CD14-positive monocyte (primary cell): ENCODE data around the gene ZNF616. TPM values are rescaled to one million over a fixed set of nuclear protein-coding genes. Genes with fewer than 3 reads are reported as not detected.
A peak's percentile ranks its signal among the peaks of the same experiment; 100 is the strongest.

Experiments used
- DNase-seq, 3 donors: peaks; one replicate each; pipeline ENCODE4 v3.0.0-alpha.2; 2011 to 2022
- H2AFZ ChIP-seq: 2 replicates; pipeline ENCODE4 v1.6.0; 2012; ENCODE audit warnings: mild to moderate bottlenecking, low read depth, low read length, inconsistent platforms; ENCODE audit not compliant: insufficient read depth, poor library complexity, severe bottlenecking
- H3K27ac ChIP-seq, 2 donors: 1 replicate in 1 of 2; 2 replicates in 1 of 2; pipeline ENCODE4 v1.5.1; 2012 to 2013; ENCODE audit warnings: low read length in 2 of 2, control low read depth in 1 of 2, inconsistent platforms in 1 of 2, low read depth in 1 of 2, mild to moderate bottlenecking in 1 of 2
- H3K27me3 ChIP-seq, 2 donors: one replicate each; pipeline versions ENCODE4 v1.6.0 to v1.6.1; 2011 to 2013; ENCODE audit warnings: low read length in 2 of 2; ENCODE audit not compliant: control insufficient read depth in 2 of 2, insufficient read depth in 2 of 2
- H3K36me3 ChIP-seq, 2 donors: replicated peaks in 1 of 2; 1 replicate in 1 of 2; 2 replicates in 1 of 2; pipeline versions ENCODE4 v1.5.1 to v1.6.1; 2012 to 2013; ENCODE audit warnings: low read length in 2 of 2, control low read depth in 1 of 2, inconsistent platforms in 1 of 2, mild to moderate bottlenecking in 1 of 2; ENCODE audit not compliant: insufficient read depth in 2 of 2, control insufficient read depth in 1 of 2
- H3K4me1 ChIP-seq, 2 donors: 1 replicate in 1 of 2; 2 replicates in 1 of 2; pipeline versions ENCODE4 v1.5.1 to v1.6.1; 2012 to 2013; ENCODE audit warnings: low read length in 2 of 2, control low read depth in 1 of 2, inconsistent platforms in 1 of 2, mild to moderate bottlenecking in 1 of 2, moderate library complexity in 1 of 2; ENCODE audit not compliant: insufficient read depth in 2 of 2, control insufficient read depth in 1 of 2
- H3K4me2 ChIP-seq: replicated peaks from 2 replicates; pipeline ENCODE3; 2012; ENCODE audit warnings: low read length, moderate library complexity, mild to moderate bottlenecking; ENCODE audit not compliant: poor library complexity, severe bottlenecking; ENCODE audit errors: extremely low read depth
- H3K4me3 ChIP-seq, 3 experiments: fragments of 200-600 bp in 1 of 3; sonication (generic) in 1 of 3; replicated peaks in 1 of 3; 1 replicate in 2 of 3; 2 replicates in 1 of 3; pipeline ENCODE4 v1.5.1; 2011 to 2013; ENCODE audit warnings: low read length in 3 of 3, mild to moderate bottlenecking in 3 of 3, control low read depth in 2 of 3, low read depth in 2 of 3, inconsistent platforms in 1 of 3, moderate library complexity in 1 of 3
- H3K79me2 ChIP-seq: 2 replicates; pipeline ENCODE4 v1.6.0; 2012; ENCODE audit warnings: mild to moderate bottlenecking, control low read depth, inconsistent platforms, low read length, moderate library complexity; ENCODE audit not compliant: insufficient read depth
- H3K9ac ChIP-seq: 2 replicates; pipeline ENCODE4 v1.6.0; 2017; ENCODE audit warnings: low read length, mild to moderate bottlenecking; ENCODE audit not compliant: insufficient read depth, poor library complexity, severe bottlenecking
- H3K9me3 ChIP-seq, 2 donors: replicated peaks in 1 of 2; 1 replicate in 1 of 2; 2 replicates in 1 of 2; pipeline versions ENCODE4 v1.5.1 to v1.6.1; 2012 to 2013; ENCODE audit warnings: low read length in 2 of 2, control low read depth in 1 of 2; ENCODE audit not compliant: control insufficient read depth in 1 of 2, insufficient read depth in 1 of 2
- H4K20me1 ChIP-seq: 2 replicates; pipeline ENCODE4 v1.6.0; 2012; ENCODE audit warnings: mild to moderate bottlenecking, low read length, control low read depth, moderate library complexity; ENCODE audit not compliant: insufficient read depth
- H3K27ac Mint-ChIP-seq, 7 donors: one replicate each; pipeline ENCODE4 v1.8.0; 2020; ENCODE audit warnings: mild to moderate bottlenecking in 7 of 7, mixed read lengths in 7 of 7, moderate library complexity in 6 of 7, inconsistent platforms in 2 of 7
- H3K27me3 Mint-ChIP-seq, 3 donors: one replicate each; pipeline ENCODE4 v1.8.0; 2021 to 2022; ENCODE audit warnings: low read depth in 3 of 3, mild to moderate bottlenecking in 3 of 3, mixed read lengths in 3 of 3, moderate library complexity in 3 of 3, inconsistent platforms in 1 of 3
- H3K36me3 Mint-ChIP-seq, 2 donors: one replicate each; pipeline ENCODE4 v1.8.0; 2020; ENCODE audit warnings: mixed read lengths in 2 of 2, inconsistent platforms in 1 of 2, mild to moderate bottlenecking in 1 of 2
- H3K4me1 Mint-ChIP-seq: one replicate; pipeline ENCODE4 v1.8.0; 2020; ENCODE audit warnings: mild to moderate bottlenecking, mixed read lengths
- H3K4me3 Mint-ChIP-seq, 2 donors: one replicate each; pipeline ENCODE4 v1.8.0; 2020; ENCODE audit warnings: mild to moderate bottlenecking in 2 of 2, mixed read lengths in 2 of 2, moderate library complexity in 1 of 2
- H3K9me3 Mint-ChIP-seq, 7 donors: one replicate each; pipeline ENCODE4 v1.8.0; 2020 to 2022; ENCODE audit warnings: mixed read lengths in 7 of 7, mild to moderate bottlenecking in 6 of 7, moderate library complexity in 6 of 7, inconsistent platforms in 2 of 7
- CTCF ChIP-seq: fragments of 200-600 bp; IDR thresholded peaks from one replicate; pipeline ENCODE4 v1.8.0; 2022; ENCODE audit warnings: antibody characterized with exemption, mild to moderate bottlenecking
- WGBS: methylation state at CpG from one replicate; pipeline ENCODE4 v1.1.5; 2013; ENCODE audit warnings: missing lambda C conversion rate; ENCODE audit not compliant: insufficient coverage; 5-methylcytosine and 5-hydroxymethylcytosine counted together
- intact Hi-C, 2 donors: fragments of 100-400 bp; cut with micrococcal nuclease; formaldehyde crosslinking; loops; one replicate each; pipeline versions ENCODE4 v1.15.0 to v1.15.1; 2023
- polyA plus RNA-seq, 3 donors: library from polyadenylated mRNA; depleted of rRNA in 1 of 3; unstranded in 2 of 3; stranded (reverse) in 1 of 3; fragments of 300-500 nt in 2 of 3; fragments of >200 nt in 1 of 3; fragmentation: Illumina TruSeq in 2 of 3; gene quantifications; 1 replicate in 2 of 3; 2 replicates in 1 of 3; pipeline ENCODE4 v1.2.3, GENCODE V29; 2012 to 2021

The ZNF616 gene
- polyA plus RNA-seq, 3 donors: 0.32 to 1.8 (median 1.1) TPM

GRCh38 chr19:52171321-52172169 is 31.8 kb upstream of the ZNF616 start, which contains the start of gene ZNF836:
TSS of gene ZNF836 (minus strand) at chr19:52171621. CDS start at chr19:52168072, 3,549 bp downstream.
- Histone ChIP-seq H3K4me1 (peaks cover 12 to 17% of the 10 kb centered on the region in 2 donors), H3K79me2 (peaks cover 6% of the 10 kb centered on the region), H3K4me2 (peak within 1 kb of the TSS; percentile 95), H2AFZ (peak within 1 kb of the TSS; percentile 93), H3K4me3 (peak within 1 kb of the TSS; percentile 66 to 98 (median 87)), H3K36me3 (peaks cover 17 to 28% of the 10 kb centered on the region in 2 donors), H4K20me1 (no peaks in the 10 kb centered on the region), H3K9ac (peak within 1 kb of the TSS; percentile 80), H3K27me3 (no peaks in the 10 kb centered on the region), H3K27ac (peak within 1 kb of the TSS; percentile 47 to 88), H3K9me3 (peaks cover 12 to 17% of the 10 kb centered on the region in 2 donors)
- peaks cover 7 to 59% (median 26%) of the 10 kb centered on the region in 7 donors for H3K9me3 Mint-ChIP-seq
- peaks cover 5 to 11% (median 5%) of the 10 kb centered on the region in 3 donors for H3K27me3 Mint-ChIP-seq
- H3K27ac Mint-ChIP-seq: peak within 1 kb of the TSS; percentile 89 to 96 (median 94)
- DNase-seq: peak; percentile 62 to 71 (median 69)
- peaks cover 26 to 28% of the 10 kb centered on the region in 2 donors for H3K36me3 Mint-ChIP-seq
- intact Hi-C loops: loop anchor here in 1 of 2 donors (2.0 kb wide), 1 partner anchor 33 kb away; the partner anchor contains the start of gene ZNF616
- WGBS: 6% methylated on average over 32 of the region's 37 CpGs
- no peak for TF ChIP-seq CTCF
- peaks cover 20% of the 10 kb centered on the region for H3K4me1 Mint-ChIP-seq
- H3K4me3 Mint-ChIP-seq: peak within 1 kb of the TSS; percentile 99 to 100

- 0% methylated on average over 21 of the region's 22 CpGs for WGBS
- H3K27ac ChIP-seq: peak overlapping the region; percentile 47 to 88
- H3K4me3 Mint-ChIP-seq: peak overlapping the region; percentile 99 to 100
- H3K4me2 ChIP-seq: peak overlapping the region; percentile 95
- H3K27ac Mint-ChIP-seq: peak overlapping the region; percentile 89 to 96 (median 94)
- peak overlapping the region; percentile 80 for H3K9ac ChIP-seq
- no peaks in the 10 kb centered on the region for H3K27me3 ChIP-seq
- H3K4me1 ChIP-seq: peaks cover 12 to 17% of the 10 kb centered on the region in 2 donors
- peaks cover 12 to 17% of the 10 kb centered on the region in 2 donors for H3K9me3 ChIP-seq
- H3K36me3 ChIP-seq: peaks cover 17 to 33% of the 10 kb centered on the region in 2 donors
- H3K36me3 Mint-ChIP-seq: peaks cover 26 to 31% of the 10 kb centered on the region in 2 donors
- peaks cover 7 to 55% (median 24%) of the 10 kb centered on the region in 7 donors for H3K9me3 Mint-ChIP-seq
- no peaks in the 10 kb centered on the region for H4K20me1 ChIP-seq
- H2AFZ ChIP-seq: peak overlapping the region; percentile 93
- intact Hi-C loops: loop anchor here in 1 of 2 donors (2.0 kb wide), 1 partner anchor 32 kb away; the partner anchor contains the start of gene ZNF616
- H3K4me3 ChIP-seq: peak overlapping the region; percentile 66 to 98 (median 87)
- DNase-seq: no peak
- H3K79me2 ChIP-seq: peaks cover 6% of the 10 kb centered on the region
- H3K4me1 Mint-ChIP-seq: peaks cover 20% of the 10 kb centered on the region
- H3K27me3 Mint-ChIP-seq: peaks cover 5 to 11% (median 5%) of the 10 kb centered on the region in 3 donors
- no peak for TF ChIP-seq CTCF
These were observed 31.2 kb upstream of the ZNF616 start for GRCh38 chr19:52170863-52171320.
